ENCODE data around the gene L2HGDH.

L2HGDH gene

GRCh38 chr14:50225974-50226297 is 86.1 kb downstream of the L2HGDH start:
- peak; percentile 13 to 20 for DNase-seq

GRCh38 chr14:50225067-50225973 is 86.7 kb downstream of the L2HGDH start:
- DNase-seq = no peak

GRCh38 chr14:50222055-50222613 is 89.9 kb downstream of the L2HGDH start:
- DNase-seq = no peak

- no peak for DNase-seq
Observed at GRCh38 chr14:50218501-50218900, 93.5 kb downstream of the L2HGDH start.

- DNase-seq = no peak
Observed at GRCh38 chr14:50215416-50215815, 96.6 kb downstream of the L2HGDH start.

- DNase-seq = no peak
Observed at GRCh38 chr14:50213795-50214194, 98.2 kb downstream of the L2HGDH start.

- no peak for DNase-seq
Observed at GRCh38 chr14:50212726-50213125, 99.3 kb downstream of the L2HGDH start.

GRCh38 chr14:50210074-50210473 is 102.0 kb downstream of the L2HGDH start:
- no peak for DNase-seq

GRCh38 chr14:50198499-50198898 is 113.5 kb downstream of the L2HGDH start:
- no peak for DNase-seq

- no peak for DNase-seq
Observed at GRCh38 chr14:50191499-50191898, 120.5 kb downstream of the L2HGDH start.
